ENCODE measurements around the gene MRPS6. TPM values are rescaled to one million over a fixed set of nuclear protein-coding genes. Genes with fewer than 3 reads are reported as not detected.

Gene MRPS6
- total and polyA plus RNA-seq, 10 of the 15 experiments (the other 5 are each of a cell fraction or from before 2014, with no cell fraction given) = 32.5 to 232 (median 90.3) TPM

GRCh38 chr21:34132926-34133325 lies 59.5 kb downstream of the MRPS6 start:
- Histone ChIP-seq H3K27me3 (replicated peaks in 1 of 2; ENCODE audit: control insufficient read depth in 2 of 2, insufficient read depth in 2 of 2, low read length in 1 of 2) (no peaks in the 10 kb centered on the region), H3K79me2 (ENCODE audit: control insufficient read depth, insufficient read depth, low read length) (peaks cover 2% of the 10 kb centered on the region), H3K4me3 (no peak overlapping the region), H3K4me1 (ENCODE audit: control insufficient read depth, insufficient read depth, low read length) (no peaks in the 10 kb centered on the region), H3K4me2 (ENCODE audit: control insufficient read depth, insufficient read depth) (no peak overlapping the region), H4K20me1 (ENCODE audit: control insufficient read depth, insufficient read depth) (no peaks in the 10 kb centered on the region), H3K36me3 (ENCODE audit: control insufficient read depth in 2 of 2, insufficient read depth in 2 of 2, low read length in 1 of 2) (peaks cover 11 to 30% of the 10 kb centered on the region in 2 experiments), H2AFZ (ENCODE audit: control insufficient read depth, low read depth, low read length) (no peak overlapping the region), H3K9ac (ENCODE audit: control insufficient read depth, insufficient read depth, low read length) (no peak overlapping the region), H3K27ac (ENCODE audit: control insufficient read depth, insufficient read depth) (no peak overlapping the region), H3K9me3 (replicated peaks; ENCODE audit: control insufficient read depth, insufficient read depth, low read length) (peaks cover 4% of the 10 kb centered on the region; the same call in 2 of the 3 replicates)
- in situ Hi-C loops (cut with MboI) = no loop called here
- FAIRE-seq (no peak), DNase-seq (ENCODE audit: low read depth, low spot score) (no peak), ATAC-seq (no peak)
- no TSS peak for BruUV-seq (replicated peaks)
- ChIA-PET SMC1A (ENCODE audit: uncharacterized antibody, unreplicated experiment) (interaction anchor here (0.9 to 1.3 kb wide), 3 partner anchors 51 to 81 kb away, joined by 3 to 4 read pairs (median 3); no protein-coding TSS in a partner anchor), CTCF (interaction anchor here (1.7 kb wide), 1 partner anchor 13 kb away, joined by 7 read pairs; no protein-coding TSS in a partner anchor), POLR2A (no interaction called here), RAD21 (ENCODE audit: unreplicated experiment) (no interaction called here)
- no peak for TF ChIP-seq RBBP5 (conservative IDR thresholded peaks at IDR 0.05)
- TF ChIP-seq, protein P1, sequence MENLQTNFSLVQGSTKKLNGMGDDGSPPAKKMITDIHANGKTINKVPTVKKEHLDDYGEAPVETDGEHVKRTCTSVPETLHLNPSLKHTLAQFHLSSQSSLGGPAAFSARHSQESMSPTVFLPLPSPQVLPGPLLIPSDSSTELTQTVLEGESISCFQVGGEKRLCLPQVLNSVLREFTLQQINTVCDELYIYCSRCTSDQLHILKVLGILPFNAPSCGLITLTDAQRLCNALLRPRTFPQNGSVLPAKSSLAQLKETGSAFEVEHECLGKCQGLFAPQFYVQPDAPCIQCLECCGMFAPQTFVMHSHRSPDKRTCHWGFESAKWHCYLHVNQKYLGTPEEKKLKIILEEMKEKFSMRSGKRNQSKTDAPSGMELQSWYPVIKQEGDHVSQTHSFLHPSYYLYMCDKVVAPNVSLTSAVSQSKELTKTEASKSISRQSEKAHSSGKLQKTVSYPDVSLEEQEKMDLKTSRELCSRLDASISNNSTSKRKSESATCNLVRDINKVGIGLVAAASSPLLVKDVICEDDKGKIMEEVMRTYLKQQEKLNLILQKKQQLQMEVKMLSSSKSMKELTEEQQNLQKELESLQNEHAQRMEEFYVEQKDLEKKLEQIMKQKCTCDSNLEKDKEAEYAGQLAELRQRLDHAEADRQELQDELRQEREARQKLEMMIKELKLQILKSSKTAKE (IDR thresholded peaks at IDR 0.05; ENCODE audit: low read depth, poor library complexity, severe bottlenecking) = no peak
- TF ChIP-seq, protein P2, sequence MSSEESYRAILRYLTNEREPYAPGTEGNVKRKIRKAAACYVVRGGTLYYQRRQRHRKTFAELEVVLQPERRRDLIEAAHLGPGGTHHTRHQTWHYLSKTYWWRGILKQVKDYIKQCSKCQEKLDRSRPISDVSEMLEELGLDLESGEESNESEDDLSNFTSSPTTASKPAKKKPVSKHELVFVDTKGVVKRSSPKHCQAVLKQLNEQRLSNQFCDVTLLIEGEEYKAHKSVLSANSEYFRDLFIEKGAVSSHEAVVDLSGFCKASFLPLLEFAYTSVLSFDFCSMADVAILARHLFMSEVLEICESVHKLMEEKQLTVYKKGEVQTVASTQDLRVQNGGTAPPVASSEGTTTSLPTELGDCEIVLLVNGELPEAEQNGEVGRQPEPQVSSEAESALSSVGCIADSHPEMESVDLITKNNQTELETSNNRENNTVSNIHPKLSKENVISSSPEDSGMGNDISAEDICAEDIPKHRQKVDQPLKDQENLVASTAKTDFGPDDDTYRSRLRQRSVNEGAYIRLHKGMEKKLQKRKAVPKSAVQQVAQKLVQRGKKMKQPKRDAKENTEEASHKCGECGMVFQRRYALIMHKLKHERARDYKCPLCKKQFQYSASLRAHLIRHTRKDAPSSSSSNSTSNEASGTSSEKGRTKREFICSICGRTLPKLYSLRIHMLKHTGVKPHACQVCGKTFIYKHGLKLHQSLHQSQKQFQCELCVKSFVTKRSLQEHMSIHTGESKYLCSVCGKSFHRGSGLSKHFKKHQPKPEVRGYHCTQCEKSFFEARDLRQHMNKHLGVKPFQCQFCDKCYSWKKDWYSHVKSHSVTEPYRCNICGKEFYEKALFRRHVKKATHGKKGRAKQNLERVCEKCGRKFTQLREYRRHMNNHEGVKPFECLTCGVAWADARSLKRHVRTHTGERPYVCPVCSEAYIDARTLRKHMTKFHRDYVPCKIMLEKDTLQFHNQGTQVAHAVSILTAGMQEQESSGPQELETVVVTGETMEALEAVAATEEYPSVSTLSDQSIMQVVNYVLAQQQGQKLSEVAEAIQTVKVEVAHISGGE (CRISPR knock-in tag; IDR thresholded peaks at IDR 0.05) = no peak
- WGBS (ENCODE audit: insufficient coverage, insufficient replicate concordance, low lambda C conversion rate, missing lambda C conversion rate) = 96% methylated on average over 4 of the region's 4 CpGs
- intact Hi-C loops (cut with micrococcal nuclease; ENCODE audit: unreplicated experiment) = no loop called here

Data from GM12878 (cell line).